HG02938 (cell line): ENCODE measurements around the gene COPG2.

Experiments used
- ATAC-seq: cut with Tn5 transposase; IDR thresholded peaks from one replicate; pipeline ENCODE4 v1.9.1; 2021; ENCODE audit warnings: mild to moderate bottlenecking, moderate library complexity; ENCODE audit not compliant: unreplicated experiment

COPG2 gene

GRCh38 chr7:130479716-130480400, 188.7 kb downstream of the COPG2 start:
- no peak for ATAC-seq

GRCh38 chr7:130478991-130479390, 189.6 kb downstream of the COPG2 start:
- no peak for ATAC-seq

GRCh38 chr7:130476297-130477150, 192.0 kb downstream of the COPG2 start:
- peak; percentile 92 for ATAC-seq

- no peak for ATAC-seq
Observed at GRCh38 chr7:130475776-130476175, 192.8 kb downstream of the COPG2 start.

GRCh38 chr7:130473876-130474275, 194.7 kb downstream of the COPG2 start:
- ATAC-seq, result no peak

GRCh38 chr7:130473289-130473688, 195.3 kb downstream of the COPG2 start:
- ATAC-seq, result no peak

- ATAC-seq, result no peak
Observed at GRCh38 chr7:130471974-130472373, 196.6 kb downstream of the COPG2 start.

GRCh38 chr7:130468612-130469011, 199.9 kb downstream of the COPG2 start:
- no peak for ATAC-seq

GRCh38 chr7:130463553-130464434, 204.8 kb downstream of the COPG2 start:
- ATAC-seq, result no peak

- no peak for ATAC-seq
Observed at GRCh38 chr7:130461272-130461671, 207.3 kb downstream of the COPG2 start.

GRCh38 chr7:130458257-130458656, 210.3 kb downstream of the COPG2 start:
- no peak for ATAC-seq
